Activated effector memory CD4-positive, alpha-beta T cell treated with Interleukin-2 at 50 U/mL for 16 hours (primary cell): ENCODE data around the gene BTBD18.
A peak's percentile ranks its signal among the peaks of the same experiment; 100 is the strongest.

Experiments used
- DNase-seq: peaks from one replicate; pipeline ENCODE4 v3.0.0-alpha.2; 2020

Gene BTBD18

DNA sequence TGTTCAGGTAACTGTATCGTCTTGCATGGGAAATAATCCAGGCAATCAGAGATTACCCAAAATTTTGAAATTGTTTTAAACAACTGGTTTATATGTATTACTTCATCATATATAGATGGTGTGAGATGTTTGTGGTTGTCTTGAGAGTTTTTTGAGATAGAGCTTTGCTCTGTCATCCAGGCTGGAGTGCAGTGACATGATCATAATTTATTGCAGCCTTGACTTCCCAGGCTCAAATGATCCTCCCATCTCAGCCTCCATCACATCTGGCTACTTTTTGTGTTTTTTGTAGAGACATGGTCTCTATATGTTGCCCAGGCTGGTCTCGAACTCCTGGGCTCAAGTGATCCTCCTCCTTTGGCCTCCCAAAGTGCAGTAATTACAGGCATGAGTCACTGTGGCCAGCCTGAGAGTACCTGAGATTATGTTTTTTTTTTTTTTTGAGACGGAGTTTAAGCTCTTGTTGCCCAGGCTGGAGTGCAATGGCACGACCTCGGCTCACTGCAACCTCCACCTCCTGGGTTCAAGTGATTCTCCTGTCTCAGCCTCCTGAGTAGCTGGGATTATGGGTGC, 21.5 kb upstream of the BTBD18 start:
- DNase-seq, result no peak

DNA sequence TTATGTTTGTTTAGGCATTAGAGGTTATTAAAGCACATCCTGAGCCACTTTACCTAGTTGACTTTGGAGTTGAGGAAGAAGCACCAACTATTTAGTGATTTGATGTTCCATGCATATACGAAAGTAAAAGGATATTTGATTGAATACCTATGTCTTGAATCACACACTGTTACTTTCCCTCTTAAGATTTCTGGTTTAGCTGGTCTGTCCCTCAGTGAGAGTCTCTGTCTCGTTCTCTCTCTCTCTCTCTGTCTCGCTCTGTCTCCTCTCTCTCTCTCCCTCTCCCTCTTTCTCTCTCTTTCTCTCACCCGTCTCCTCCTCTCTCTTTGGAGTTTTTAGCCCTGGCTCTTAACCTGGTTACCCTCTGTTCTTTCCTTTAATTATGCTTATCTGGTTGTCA, 20.9 kb upstream of the BTBD18 start:
- DNase-seq, result no peak

DNA sequence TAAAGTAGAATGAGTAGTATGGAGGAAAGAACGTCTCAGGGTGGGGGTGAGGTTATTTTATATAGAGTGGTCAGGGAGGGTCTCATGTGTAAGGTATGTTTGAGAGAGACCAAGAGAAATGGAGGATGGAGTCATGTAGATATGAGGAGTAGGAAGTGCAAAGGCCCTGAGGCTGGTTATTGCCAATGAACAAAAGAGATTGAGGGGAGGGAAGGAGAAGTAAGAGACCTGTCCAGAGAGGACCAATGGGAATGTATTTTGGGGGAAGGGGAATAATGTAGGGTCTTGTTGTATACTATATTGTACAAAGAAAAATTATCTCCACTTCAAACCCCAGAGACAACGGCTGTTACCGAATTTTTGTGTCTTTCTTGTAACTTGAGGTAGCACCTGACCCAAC, 19.7 kb upstream of the BTBD18 start:
- no peak for DNase-seq

DNA sequence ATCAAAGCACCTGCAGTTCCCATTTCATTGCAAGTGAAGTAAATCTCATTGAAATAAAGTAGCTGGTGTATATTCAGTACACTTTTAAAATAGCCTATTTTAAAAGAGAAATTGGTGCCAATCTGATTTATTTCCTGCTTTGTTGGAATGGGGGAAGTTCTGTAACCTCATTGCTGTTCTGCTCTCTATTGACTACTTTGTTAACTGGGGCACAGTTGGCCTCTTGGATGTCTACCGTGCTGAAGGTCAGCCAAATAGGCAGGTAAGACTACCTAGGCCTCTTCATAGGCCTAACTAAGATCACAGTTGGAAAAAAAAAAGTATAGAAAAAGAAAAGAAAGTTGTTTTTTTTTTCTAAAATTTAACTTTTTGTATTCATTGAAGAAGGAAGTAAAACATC, 19.2 kb upstream of the BTBD18 start:
- no peak for DNase-seq

GRCh38 chr11:57764972-57765371, 13.4 kb upstream of the BTBD18 start:
- no peak for DNase-seq

- no peak for DNase-seq
Measured at GRCh38 chr11:57764566-57764965, 12.9 kb upstream of the BTBD18 start.

- no peak for DNase-seq
Measured at GRCh38 chr11:57764021-57764420, 12.4 kb upstream of the BTBD18 start.

- DNase-seq, result no peak
Measured at GRCh38 chr11:57763568-57763967, 11.9 kb upstream of the BTBD18 start.

DNA sequence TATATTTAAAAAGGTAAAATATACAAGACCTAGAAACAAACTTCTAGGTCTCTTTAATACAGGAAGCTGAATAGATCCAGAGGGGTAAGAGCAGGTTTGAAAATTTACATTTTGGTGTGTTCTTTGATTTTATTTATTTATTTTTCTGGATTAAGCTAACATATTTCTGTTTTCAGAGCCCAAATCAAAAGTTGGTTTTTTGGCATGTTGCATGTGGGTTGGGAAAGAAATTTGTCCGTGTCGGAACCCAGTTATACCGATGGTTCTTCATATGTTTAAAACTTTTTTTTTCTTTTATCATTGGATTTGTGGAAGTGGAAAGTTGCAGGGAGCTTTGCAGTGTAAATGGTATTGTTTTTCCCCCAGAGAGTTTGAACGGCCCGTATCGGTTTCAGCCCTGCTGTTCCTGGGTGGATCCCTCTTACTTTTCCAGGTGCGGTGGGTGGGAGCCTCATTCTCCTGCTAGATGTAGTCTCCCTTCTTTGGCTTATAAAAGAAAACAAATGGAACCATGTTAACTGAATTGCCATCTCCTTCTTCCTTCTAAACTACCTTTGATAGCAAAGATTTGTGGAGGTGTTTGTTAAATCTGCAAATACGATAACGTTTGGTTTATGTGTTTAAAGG, 10.7 kb upstream of the BTBD18 start:
- DNase-seq, result no peak

DNA sequence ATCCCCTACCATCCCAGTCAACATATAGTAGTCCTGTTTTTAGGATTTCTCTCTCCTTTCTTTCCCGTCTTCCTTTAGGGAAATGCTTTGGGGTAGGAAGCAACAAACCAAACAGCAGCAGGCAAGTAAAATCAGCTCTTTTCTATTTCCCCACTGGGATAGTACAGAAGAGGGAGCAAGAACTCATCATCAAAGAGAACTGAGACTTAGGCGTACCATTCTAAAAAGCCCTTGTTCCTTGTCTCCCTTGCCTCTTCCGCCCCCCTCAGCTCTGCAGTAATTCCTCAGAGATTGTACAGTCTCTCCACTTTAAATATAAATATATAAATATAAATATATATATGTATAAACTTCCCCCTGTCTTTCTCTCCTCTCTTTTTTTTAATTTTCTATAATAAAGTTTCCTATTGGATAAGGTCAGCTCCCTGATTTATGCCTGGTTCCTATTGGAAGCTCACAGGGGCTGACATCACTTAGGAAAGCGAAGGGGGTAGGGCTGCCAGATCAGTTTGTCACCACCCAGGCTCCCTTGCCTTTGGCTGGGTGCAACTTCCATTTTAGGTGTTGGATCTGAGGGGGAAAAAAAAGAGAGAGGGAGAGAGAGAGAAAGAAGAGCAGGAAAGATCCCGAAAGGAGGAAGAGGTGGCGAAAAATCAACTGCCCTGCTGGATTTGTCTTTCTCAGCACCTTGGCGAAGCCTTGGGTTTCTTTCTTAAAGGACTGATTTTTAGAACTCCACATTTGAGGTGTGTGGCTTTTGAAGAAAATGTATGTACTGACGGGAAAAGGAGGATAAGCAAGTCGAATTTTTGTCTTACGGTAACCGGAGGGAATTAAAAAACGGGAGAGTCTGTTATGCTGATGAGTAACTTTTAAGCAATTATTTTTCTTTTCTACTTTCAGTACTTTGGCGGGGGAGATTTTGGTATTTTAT, 9.9 kb upstream of the BTBD18 start, which contains the start of gene CTNND1:
TSS of gene CTNND1 (plus strand) at position 502 of the 934 bp plus-strand sequence. CDS start 29,677 bp downstream, outside the sequence.
- no peak for DNase-seq

- no peak for DNase-seq
Measured at GRCh38 chr11:57758174-57758573, 6.6 kb upstream of the BTBD18 start.

DNA sequence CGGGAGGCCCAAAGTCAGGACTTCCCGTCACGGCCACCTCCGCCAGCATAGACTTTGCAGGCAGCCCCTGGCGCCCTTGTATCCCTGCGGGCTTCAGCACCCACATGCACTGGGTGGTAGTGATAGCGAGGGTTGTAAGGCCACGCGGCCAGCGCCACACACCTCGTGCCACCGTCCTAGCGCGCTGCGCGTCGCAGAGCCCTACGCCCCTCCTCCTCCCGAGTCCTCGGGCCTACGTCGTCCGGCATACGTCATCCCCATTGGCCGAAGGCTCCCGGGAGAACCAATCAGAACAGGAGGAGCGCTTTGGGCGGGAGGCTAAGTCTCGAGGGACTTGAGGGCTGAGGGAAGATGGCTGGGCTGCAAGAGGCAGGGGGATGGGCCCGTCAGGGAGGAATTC, 1.3 kb upstream of the BTBD18 start:
- DNase-seq, result no peak

- DNase-seq, result no peak
Measured at GRCh38 chr11:57751176-57751575, 443 bp downstream of the BTBD18 start.

DNA sequence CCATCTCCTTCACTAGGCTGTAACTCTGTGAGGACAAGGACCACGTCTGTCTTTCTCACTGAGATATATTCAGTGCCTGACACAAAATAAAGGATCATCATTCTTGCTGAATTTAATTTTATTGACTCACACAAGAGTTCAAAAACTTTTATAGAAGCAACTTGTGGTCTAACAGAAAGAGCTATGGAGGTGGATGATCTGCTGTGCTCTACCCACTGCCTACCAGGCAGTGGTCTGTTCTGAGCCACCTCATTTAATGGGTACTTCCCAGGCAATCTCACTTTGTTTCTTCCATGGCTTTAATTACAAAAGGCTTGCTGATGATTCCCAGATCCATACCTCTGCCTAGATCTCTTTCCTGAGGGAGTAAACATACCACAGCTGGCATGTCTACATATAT, 4.7 kb downstream of the BTBD18 start:
- no peak for DNase-seq

GRCh38 chr11:57745206-57745605, 6.4 kb downstream of the BTBD18 start:
- no peak for DNase-seq

DNA sequence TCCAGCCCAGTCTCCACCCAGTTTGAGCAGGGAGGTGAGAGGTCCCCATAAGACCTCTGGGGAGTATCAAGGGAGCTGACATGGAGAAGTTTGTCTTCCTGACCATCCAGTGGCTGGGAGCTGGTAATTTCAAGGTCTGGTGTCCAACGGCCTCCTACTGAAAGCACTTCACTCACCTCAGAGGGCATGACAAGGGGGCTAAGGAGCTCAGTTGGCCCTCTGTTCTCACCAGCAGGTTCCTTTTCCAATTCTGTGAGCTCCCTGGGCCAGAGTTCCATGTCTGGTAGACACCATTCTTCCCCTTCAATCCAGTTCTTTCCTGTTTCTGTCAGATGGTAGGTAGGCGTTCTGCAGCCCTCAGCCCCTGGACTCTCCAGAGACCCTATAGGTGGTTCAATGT, 7.3 kb downstream of the BTBD18 start:
- no peak for DNase-seq

DNA sequence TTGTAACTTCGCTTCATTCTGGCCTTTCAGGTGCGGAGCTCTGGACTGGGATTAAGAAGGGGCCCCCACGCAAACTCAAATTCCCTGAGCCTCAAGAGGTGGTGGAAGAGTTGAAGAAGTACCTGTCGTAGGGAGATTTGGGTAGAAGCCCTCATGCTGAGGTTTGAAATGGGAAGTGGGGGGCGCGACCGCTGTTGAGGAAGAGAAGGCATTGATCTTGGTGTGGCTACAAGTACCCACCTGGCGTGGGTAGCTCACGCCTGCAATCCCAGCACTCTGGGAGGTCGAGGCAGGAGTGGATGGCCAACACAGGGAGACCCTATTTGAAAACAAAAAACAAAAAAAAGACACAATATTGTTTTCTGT, 9.5 kb downstream of the BTBD18 start:
- no peak for DNase-seq

- DNase-seq, result peak; percentile 89
Measured at GRCh38 chr11:57741132-57742086, 10.2 kb downstream of the BTBD18 start, which contains the start of gene SELENOH. Gene SELENOH, plus strand, starts transcription at chr11:57741491. Its CDS starts 105 bp downstream, at chr11:57741596.

GRCh38 chr11:57735619-57736298, 15.9 kb downstream of the BTBD18 start:
- DNase-seq, result no peak

DNA sequence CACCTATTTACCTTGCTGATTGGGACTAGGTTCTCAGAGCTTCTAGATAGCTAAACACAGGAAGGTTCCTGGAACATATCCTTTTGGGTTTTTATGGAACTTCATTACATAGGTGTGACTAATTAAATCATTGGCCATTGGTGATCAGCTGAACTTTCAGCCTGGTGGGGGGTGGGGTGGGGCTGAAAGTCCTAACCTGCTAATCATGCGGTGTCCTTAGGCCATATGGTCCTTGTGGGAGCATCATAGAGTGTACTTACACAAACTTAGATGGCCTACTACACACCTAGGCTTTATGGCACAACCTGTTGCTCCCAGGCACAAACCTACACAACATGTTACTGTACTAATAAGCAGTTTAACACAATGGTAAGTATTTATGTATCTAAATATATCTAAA, 19.0 kb downstream of the BTBD18 start:
- DNase-seq, result no peak

GRCh38 chr11:57729479-57729878, 22.1 kb downstream of the BTBD18 start:
- DNase-seq, result no peak

- no peak for DNase-seq
Measured at GRCh38 chr11:57728829-57729228, 22.8 kb downstream of the BTBD18 start.
